HG03558 (cell line): Measurements from ENCODE around the gene EMILIN2.
"Not testable (repeated sequence)": the region's sequence is repeated elsewhere in the genome, so short reads cannot be mapped to it uniquely, and the experiment has no call there.

Source experiments
- ATAC-seq: cut with Tn5 transposase; IDR thresholded peaks from one replicate; pipeline ENCODE4 v1.9.1; 2021; ENCODE audit warnings: moderate number of reproducible peaks; ENCODE audit not compliant: unreplicated experiment; ENCODE audit errors: extremely low read depth

The EMILIN2 gene

GRCh38 chr18:2840521-2840920 is 6.3 kb upstream of the EMILIN2 start:
- no peak for ATAC-seq

GRCh38 chr18:2843146-2843545 is 3.7 kb upstream of the EMILIN2 start:
- ATAC-seq = no peak

GRCh38 chr18:2845172-2845571 is 1.6 kb upstream of the EMILIN2 start:
- ATAC-seq = no peak

- ATAC-seq = no peak
Observed at GRCh38 chr18:2847317-2848246, 776 bp downstream of the EMILIN2 start.

GRCh38 chr18:2848247-2849246 is 1.7 kb downstream of the EMILIN2 start:
- no peak for ATAC-seq

GRCh38 chr18:2850816-2851215 is 4.0 kb downstream of the EMILIN2 start:
- ATAC-seq = no peak

GRCh38 chr18:2851771-2852170 is 5.0 kb downstream of the EMILIN2 start:
- no peak for ATAC-seq

- not testable (repeated sequence) for ATAC-seq
Observed at GRCh38 chr18:2852460-2852859, 5.7 kb downstream of the EMILIN2 start.

- ATAC-seq = no peak
Observed at GRCh38 chr18:2853173-2853925, 6.5 kb downstream of the EMILIN2 start.

GRCh38 chr18:2853926-2854664 is 7.3 kb downstream of the EMILIN2 start:
- no peak for ATAC-seq

GRCh38 chr18:2854875-2855274 is 8.1 kb downstream of the EMILIN2 start:
- no peak for ATAC-seq

- no peak for ATAC-seq
Observed at GRCh38 chr18:2855560-2856350, 8.9 kb downstream of the EMILIN2 start.

GRCh38 chr18:2856547-2857170 is 9.9 kb downstream of the EMILIN2 start:
- ATAC-seq = no peak

- no peak for ATAC-seq
Observed at GRCh38 chr18:2857491-2858131, 10.8 kb downstream of the EMILIN2 start.

- not testable (repeated sequence) for ATAC-seq
Observed at GRCh38 chr18:2860397-2860796, 13.6 kb downstream of the EMILIN2 start.

GRCh38 chr18:2863997-2864396 is 17.2 kb downstream of the EMILIN2 start:
- ATAC-seq = not testable (repeated sequence)

GRCh38 chr18:2866465-2866864 is 19.7 kb downstream of the EMILIN2 start:
- not testable (repeated sequence) for ATAC-seq

- ATAC-seq = no peak
Observed at GRCh38 chr18:2869207-2869606, 22.4 kb downstream of the EMILIN2 start.
